ENCODE data around the gene GPR3.

GRCh38 chr1:27380766-27381733, 11.4 kb upstream of the GPR3 start:
- no peak for TF ChIP-seq POLR2A (IDR thresholded peaks at IDR 0.05; ENCODE audit: low read length)
- TF ChIP-seq GATA1 (IDR thresholded peaks at IDR 0.05; ENCODE audit: low read depth, low read length) = no peak
